ENCODE results near the gene RRN3.
"Not testable (repeated sequence)": the region's sequence is repeated elsewhere in the genome, so short reads cannot be mapped to it uniquely, and the experiment has no call there.

- TF ChIP-seq POLR2A, CTCF (IDR thresholded peaks at IDR 0.05): not testable (repeated sequence)
Measured at GRCh38 chr16:15065961-15066360, 28.1 kb downstream of the RRN3 start.
